Ectodermal cell (in vitro differentiated cells): ENCODE data around the gene YWHAQ.

Experiments
- H3K27ac ChIP-seq: 2 replicates; pipeline ENCODE4 v1.7.0; 2013; ENCODE audit warnings: mild to moderate bottlenecking, low read depth, low read length; ENCODE audit not compliant: insufficient read depth, poor library complexity, severe bottlenecking
- H3K27me3 ChIP-seq: 2 replicates; pipeline ENCODE4 v1.7.0; 2013; ENCODE audit warnings: mild to moderate bottlenecking, low read length; ENCODE audit not compliant: insufficient read depth, control insufficient read depth, poor library complexity, severe bottlenecking
- H3K36me3 ChIP-seq: one replicate; pipeline ENCODE4 v1.7.0; 2013; ENCODE audit warnings: low read length; ENCODE audit not compliant: control insufficient read depth, insufficient read depth
- H3K4me1 ChIP-seq: one replicate; pipeline ENCODE4 v1.7.0; 2013; ENCODE audit warnings: low read length; ENCODE audit not compliant: control insufficient read depth, insufficient read depth
- H3K4me3 ChIP-seq: 2 replicates; pipeline ENCODE4 v1.7.0; 2013; ENCODE audit warnings: low read depth, low read length, control low read depth; ENCODE audit not compliant: insufficient read depth
- H3K9me3 ChIP-seq: 2 replicates; pipeline ENCODE4 v1.7.0; 2013; ENCODE audit warnings: mild to moderate bottlenecking, low read length, moderate library complexity; ENCODE audit not compliant: control insufficient read depth
- WGBS, 2 experiments: methylation state at CpG; one replicate each; pipeline ENCODE4 v1.1.7; 2013; ENCODE audit warnings: missing lambda C conversion rate in 2 of 2; 5-methylcytosine and 5-hydroxymethylcytosine counted together

The YWHAQ gene

GRCh38 chr2:9578467-9579235 lies 52.1 kb downstream of the YWHAQ start:
- H3K4me1 ChIP-seq = no peaks in the 10 kb centered on the region
- H3K9me3 ChIP-seq = no peaks in the 10 kb centered on the region
- no peaks in the 10 kb centered on the region for H3K27me3 ChIP-seq
- H3K27ac ChIP-seq = no peak overlapping the region
- H3K4me3 ChIP-seq = no peak overlapping the region
- WGBS, 2 experiments = 93% methylated on average over 9 of the region's 9 CpGs
- H3K36me3 ChIP-seq = no peaks in the 10 kb centered on the region

GRCh38 chr2:9574331-9574730 lies 56.5 kb downstream of the YWHAQ start:
- no peaks in the 10 kb centered on the region for H3K27me3 ChIP-seq
- no peak overlapping the region for H3K4me3 ChIP-seq
- no peaks in the 10 kb centered on the region for H3K36me3 ChIP-seq
- no peaks in the 10 kb centered on the region for H3K4me1 ChIP-seq
- no peak overlapping the region for H3K27ac ChIP-seq
- WGBS, 2 experiments = 90 to 94% methylated on average over 2 of the region's 2 CpGs
- H3K9me3 ChIP-seq = no peaks in the 10 kb centered on the region

DNA sequence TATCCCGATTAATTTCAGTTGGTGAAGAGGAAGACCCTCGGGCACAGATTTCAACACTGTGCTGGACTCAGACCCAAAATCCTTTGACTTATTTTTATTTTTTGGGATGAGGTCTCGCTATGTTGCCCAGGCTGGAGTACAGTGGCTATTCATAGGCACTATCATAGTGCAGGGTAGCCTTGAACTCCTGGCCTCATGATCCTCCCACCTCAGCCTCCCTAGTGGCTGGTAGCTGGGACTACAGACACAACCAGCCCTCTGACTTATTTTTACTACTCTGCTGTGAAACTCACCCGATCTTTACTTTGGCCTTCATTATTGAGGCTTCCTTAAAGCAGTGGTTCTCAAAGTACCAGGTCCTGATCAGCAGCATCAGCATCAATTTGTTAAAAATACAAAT lies 57.0 kb downstream of the YWHAQ start:
- H3K4me1 ChIP-seq = no peaks in the 10 kb centered on the region
- 91 to 93% methylated on average over 4 of the region's 4 CpGs for WGBS, 2 experiments
- H3K27ac ChIP-seq = no peak overlapping the region
- H3K9me3 ChIP-seq = no peaks in the 10 kb centered on the region
- no peaks in the 10 kb centered on the region for H3K27me3 ChIP-seq
- H3K36me3 ChIP-seq = no peaks in the 10 kb centered on the region
- no peak overlapping the region for H3K4me3 ChIP-seq

- 100% methylated on average over 1 of the region's 1 CpG; no CpG with 5 or more reads in 1 of the 2 experiments for WGBS, 2 experiments
- H3K4me1 ChIP-seq = no peaks in the 10 kb centered on the region
- no peaks in the 10 kb centered on the region for H3K9me3 ChIP-seq
- no peaks in the 10 kb centered on the region for H3K36me3 ChIP-seq
- no peak overlapping the region for H3K27ac ChIP-seq
- H3K27me3 ChIP-seq = no peaks in the 10 kb centered on the region
- H3K4me3 ChIP-seq = no peak overlapping the region
These were observed 57.6 kb downstream of the YWHAQ start for GRCh38 chr2:9573013-9573720.

DNA sequence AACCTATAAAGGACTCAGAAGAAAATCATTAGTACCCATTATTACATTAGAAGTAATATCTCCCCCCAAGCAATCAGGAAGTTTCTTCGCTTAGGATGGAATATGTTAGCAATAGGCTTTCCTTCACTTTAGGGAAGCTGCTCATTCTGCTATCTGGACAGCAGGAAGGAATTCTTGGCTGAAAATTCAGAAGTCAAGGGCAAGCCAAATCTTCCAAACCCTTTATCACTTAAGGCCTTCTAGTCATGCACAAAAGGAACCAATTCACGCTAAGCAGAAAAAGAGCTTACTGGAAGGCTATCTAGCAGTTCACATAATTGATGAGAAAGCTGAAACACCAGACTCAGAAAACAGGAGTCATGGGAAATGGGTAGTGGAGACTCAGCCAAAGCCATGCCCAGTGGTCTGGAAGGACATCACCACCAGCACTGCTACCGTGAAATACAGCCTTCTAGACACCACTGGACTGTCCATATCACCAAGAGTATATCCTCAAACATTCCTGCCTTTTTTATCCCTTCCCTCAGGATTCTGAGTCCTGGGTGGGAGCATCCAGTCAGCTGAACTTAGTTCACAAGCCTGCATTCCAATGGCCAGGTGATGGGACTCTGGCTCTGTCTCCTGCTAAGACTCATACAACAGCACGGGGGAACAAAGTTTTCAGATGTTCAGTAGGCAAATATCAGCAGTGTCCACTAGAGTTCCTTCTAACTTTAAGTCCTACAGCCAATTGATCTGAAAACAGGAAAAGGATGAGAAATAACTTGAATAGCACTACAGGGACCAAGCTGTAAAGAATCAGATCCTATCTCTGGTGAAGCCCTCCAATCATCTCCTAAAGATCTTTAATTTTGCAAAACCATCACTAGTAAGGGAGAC lies 60.4 kb downstream of the YWHAQ start:
- 92 to 93% methylated on average over 4 of the region's 4 CpGs for WGBS, 2 experiments

DNA sequence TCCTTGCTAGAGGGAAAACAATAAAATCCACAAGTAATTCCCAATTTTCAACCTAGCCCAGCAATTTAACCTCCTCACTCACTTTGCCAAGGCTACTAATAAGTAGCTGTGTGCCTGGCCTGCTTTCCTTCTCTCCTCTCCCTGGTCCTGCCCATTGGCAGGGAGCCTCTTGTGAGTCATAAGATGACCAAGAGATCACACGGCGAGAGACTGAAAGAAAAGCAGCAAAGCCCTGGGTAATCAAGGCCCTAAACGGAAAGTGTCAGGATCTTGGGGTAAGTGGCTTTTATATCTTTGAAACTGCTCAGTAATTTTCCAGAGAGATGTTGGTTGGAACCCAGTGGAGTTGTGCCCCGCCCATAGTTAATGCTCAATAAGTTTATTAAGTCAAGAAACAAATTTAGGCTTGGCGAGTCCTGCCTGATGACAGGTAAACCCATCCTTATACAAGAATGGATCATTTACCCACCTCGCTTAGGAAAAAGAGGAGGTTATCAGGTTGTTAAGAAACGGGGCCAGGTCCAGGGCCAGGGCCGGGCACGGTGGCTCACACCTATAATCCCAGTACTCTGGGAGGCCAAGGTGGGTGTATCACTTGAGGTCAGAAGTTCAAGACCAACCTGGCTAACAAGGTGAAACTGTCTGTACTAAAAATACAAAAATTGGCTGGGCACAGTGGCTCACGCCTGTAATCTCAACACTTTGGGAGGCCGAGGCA lies 65.2 kb downstream of the YWHAQ start:
- no peaks in the 10 kb centered on the region for H3K9me3 ChIP-seq
- H3K27ac ChIP-seq = no peak overlapping the region
- H3K27me3 ChIP-seq = no peaks in the 10 kb centered on the region
- 91 to 92% methylated on average over 11 of the region's 11 CpGs for WGBS, 2 experiments
- no peak overlapping the region for H3K4me3 ChIP-seq
- no peaks in the 10 kb centered on the region for H3K36me3 ChIP-seq
- H3K4me1 ChIP-seq = no peaks in the 10 kb centered on the region

More for the DNA sequence above, 60.4 kb downstream of the YWHAQ start:
- Histone ChIP-seq H3K27me3 (no peaks in the 10 kb centered on the region), H3K9me3 (no peaks in the 10 kb centered on the region), H3K27ac (no peak overlapping the region), H3K36me3 (no peaks in the 10 kb centered on the region), H3K4me3 (no peak overlapping the region), H3K4me1 (no peaks in the 10 kb centered on the region)

DNA sequence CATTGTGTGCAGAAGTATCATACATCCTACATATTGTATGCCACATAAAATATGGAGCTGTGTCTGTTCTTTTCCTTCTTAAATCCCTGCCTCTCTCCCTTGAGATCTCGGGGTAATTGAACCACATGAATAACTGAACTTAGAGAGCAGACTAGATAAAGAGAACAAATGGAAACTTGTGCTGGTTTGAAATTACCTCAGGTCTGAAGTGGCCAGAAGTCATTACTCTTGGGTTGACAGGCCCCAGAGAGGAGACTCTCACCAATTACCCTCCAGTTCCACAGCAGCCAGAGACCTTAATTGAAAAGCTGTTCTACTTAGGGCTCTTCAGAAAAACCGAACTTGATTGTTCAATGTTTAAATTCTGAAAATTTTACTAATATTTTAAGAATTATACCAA lies 70.2 kb downstream of the YWHAQ start:
- no peaks in the 10 kb centered on the region for H3K4me1 ChIP-seq
- no peaks in the 10 kb centered on the region for H3K36me3 ChIP-seq
- no peaks in the 10 kb centered on the region for H3K9me3 ChIP-seq
- no peaks in the 10 kb centered on the region for H3K27me3 ChIP-seq
- H3K27ac ChIP-seq = no peak overlapping the region
- H3K4me3 ChIP-seq = no peak overlapping the region
- 88 to 100% methylated on average over 1 to 2 of the region's 2 CpGs for WGBS, 2 experiments

GRCh38 chr2:9558948-9559381 lies 71.8 kb downstream of the YWHAQ start:
- 94 to 98% methylated on average over 1 of the region's 1 CpG for WGBS, 2 experiments
- Histone ChIP-seq H3K9me3 (no peaks in the 10 kb centered on the region), H3K4me1 (peaks cover 4% of the 10 kb centered on the region), H3K27me3 (no peaks in the 10 kb centered on the region), H3K27ac (no peak overlapping the region), H3K36me3 (no peaks in the 10 kb centered on the region), H3K4me3 (no peak overlapping the region)

- Histone ChIP-seq H3K9me3 (no peaks in the 10 kb centered on the region), H3K27me3 (no peaks in the 10 kb centered on the region), H3K4me1 (peaks cover 4% of the 10 kb centered on the region), H3K4me3 (peak overlapping the region; percentile 75), H3K36me3 (no peaks in the 10 kb centered on the region), H3K27ac (peak overlapping the region; percentile 96)
- WGBS, 2 experiments = 0 to 1% methylated on average over 31 to 32 of the region's 32 CpGs
These were observed 74.6 kb downstream of the YWHAQ start for GRCh38 chr2:9556121-9556743.
